NOMO-1 treated with dmso at 0.1 percent for 144 hours (cell line): Measurements from ENCODE around the gene TMEM260.
"Not testable (repeated sequence)": the region's sequence is repeated elsewhere in the genome, so short reads cannot be mapped to it uniquely, and the experiment has no call there.

Experiments
- DNase-seq: peaks from one replicate; lab custom pipeline; 2025; ENCODE audit not compliant: unreplicated experiment; lab: John Stamatoyannopoulos, UW

TMEM260 gene

GRCh38 chr14:56594428-56594827 lies 14.8 kb downstream of the TMEM260 start:
- no peak for DNase-seq

- DNase-seq, result no peak
These were observed 18.9 kb downstream of the TMEM260 start for GRCh38 chr14:56598519-56598918.

DNA sequence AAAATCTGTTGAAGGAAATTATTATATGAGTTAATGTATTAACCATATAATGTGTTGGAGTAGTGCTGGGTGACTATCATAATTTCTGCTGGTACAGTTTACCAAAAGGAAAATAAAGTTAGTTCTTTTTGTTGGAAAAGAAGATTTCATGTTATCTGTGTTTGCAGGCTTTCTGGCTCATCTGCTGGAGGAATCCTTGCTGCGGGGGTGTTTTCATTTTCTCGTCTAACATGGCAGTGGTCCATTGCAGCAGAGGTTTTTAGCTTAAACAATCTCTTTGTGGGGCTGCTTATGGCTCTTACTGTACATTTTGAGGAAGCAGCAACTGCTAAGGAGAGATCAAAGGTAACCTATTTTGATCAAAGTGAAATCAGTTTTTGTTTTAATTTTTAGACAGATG lies 24.1 kb downstream of the TMEM260 start:
- no peak for DNase-seq

DNA sequence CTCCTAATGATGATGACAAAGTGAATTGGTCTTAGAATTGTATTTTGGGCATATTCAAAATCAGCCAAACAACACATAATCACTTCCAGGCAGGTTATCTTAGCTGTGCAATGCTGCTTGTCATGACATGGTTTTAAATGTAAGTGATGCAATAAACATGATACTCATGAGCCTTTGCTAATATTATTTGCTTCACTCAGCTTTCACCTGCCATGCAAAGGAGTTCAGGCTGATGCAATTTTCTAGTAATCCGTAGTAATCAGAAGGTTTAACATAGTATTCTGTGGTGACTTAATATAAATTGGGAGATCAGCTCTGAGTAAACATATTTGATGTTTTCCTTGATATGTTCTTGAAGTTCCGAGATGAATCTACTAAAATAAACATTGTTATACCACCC lies 29.1 kb downstream of the TMEM260 start:
- DNase-seq, result no peak

GRCh38 chr14:56611663-56612062 lies 32.1 kb downstream of the TMEM260 start:
- DNase-seq, result not testable (repeated sequence)

DNA sequence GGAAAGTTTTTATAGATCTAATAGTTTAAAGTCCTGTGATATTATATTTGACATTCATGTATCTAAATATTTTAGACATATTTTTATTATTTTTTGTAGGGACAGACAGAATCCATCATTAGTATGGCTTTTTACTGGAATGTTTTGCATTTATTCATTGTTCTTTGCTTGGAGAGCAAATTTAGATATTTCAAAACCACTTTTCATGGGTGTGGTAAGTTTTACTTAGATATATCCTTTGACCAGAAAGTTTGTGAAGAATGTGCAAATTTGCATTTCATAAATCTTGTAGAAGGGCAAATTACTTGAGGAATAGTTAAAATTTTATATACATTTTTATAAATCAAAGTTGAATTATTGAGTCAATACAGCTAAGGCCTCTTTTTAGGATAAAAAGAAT lies 37.5 kb downstream of the TMEM260 start:
- no peak for DNase-seq

DNA sequence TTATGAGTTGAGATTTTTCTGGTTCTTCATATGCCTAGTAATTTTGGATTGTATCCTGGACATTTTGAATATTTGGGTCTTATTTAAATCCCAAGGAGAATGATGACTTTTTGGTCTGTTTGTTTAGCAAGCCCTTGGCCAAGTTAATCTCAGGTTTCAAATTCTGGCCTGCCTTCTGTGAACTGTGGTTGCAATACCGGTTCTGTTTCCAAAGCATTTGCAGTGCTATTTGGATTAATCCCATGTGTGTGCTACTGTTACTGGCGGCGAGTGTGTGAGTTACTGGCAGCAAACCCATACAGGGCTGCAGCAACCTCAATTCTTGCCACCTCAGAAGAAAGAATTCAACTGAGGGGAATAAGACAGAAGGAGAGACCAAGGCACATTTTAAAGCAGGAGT lies 51.1 kb downstream of the TMEM260 start:
- DNase-seq, result no peak

GRCh38 chr14:56632195-56632594 lies 52.6 kb downstream of the TMEM260 start:
- no peak for DNase-seq

GRCh38 chr14:56633544-56633943 lies 53.9 kb downstream of the TMEM260 start:
- DNase-seq, result no peak

- DNase-seq, result no peak
These were observed 55.4 kb downstream of the TMEM260 start for GRCh38 chr14:56635041-56635440.

GRCh38 chr14:56647493-56647892 lies 67.9 kb downstream of the TMEM260 start:
- DNase-seq, result no peak

DNA sequence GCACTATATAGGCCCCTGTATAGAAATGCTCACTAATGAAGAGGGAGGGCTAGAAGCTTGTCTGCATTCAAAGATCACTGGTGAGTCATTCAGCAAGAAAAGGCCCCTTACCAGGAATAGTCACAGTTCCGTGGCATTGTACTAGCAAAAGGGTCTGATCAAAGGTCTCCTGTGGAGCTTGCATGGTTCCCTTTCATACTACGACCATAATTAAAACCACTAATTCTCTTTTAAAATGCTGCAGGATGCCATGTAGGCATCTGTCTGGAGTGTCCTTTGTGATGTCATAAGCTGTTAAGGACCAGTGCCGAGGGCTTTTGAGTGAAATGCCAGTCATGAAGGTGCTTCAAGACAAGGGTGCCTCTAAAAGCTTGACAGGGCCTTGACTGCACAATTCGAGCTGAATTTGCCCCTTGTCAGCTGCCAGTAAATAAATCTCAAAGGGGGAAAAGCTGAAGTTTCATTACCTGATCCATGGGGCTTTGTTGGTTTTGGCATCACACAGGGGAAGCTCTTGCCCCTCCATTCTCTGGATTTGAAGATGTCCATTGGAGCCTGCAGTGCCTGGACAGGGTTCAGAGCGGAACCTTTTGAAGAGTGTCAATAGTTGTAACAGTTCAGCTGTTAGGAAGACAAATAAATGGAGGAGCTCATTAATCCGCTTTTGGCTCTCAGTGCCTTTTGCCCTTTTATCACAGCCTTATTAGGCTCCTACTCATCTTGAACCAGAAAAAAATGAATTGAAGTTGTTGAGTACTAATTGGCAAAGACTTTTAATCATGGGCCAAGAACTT lies 69.1 kb downstream of the TMEM260 start:
- no peak for DNase-seq

GRCh38 chr14:56649382-56649781 lies 69.8 kb downstream of the TMEM260 start:
- no peak for DNase-seq

GRCh38 chr14:56650048-56650447 lies 70.5 kb downstream of the TMEM260 start:
- no peak for DNase-seq

DNA sequence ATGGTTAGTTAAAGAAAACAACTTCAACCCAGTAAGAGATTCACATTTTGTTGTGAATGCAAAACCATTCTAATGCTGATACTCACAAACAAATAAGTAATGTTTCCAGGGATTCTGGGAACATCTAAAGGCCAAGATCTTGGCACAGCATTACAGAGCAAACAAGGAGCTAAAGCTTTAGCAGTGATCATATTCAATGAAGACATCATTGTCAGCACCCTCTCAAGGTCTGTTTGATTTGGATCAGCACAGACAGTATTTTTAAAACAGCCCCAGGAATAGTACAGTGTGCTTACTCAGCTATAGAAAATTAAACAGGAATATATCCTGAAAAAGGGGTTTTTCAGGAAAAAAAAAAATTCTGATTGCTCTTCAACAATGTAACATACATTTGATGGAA lies 71.4 kb downstream of the TMEM260 start:
- DNase-seq, result no peak

DNA sequence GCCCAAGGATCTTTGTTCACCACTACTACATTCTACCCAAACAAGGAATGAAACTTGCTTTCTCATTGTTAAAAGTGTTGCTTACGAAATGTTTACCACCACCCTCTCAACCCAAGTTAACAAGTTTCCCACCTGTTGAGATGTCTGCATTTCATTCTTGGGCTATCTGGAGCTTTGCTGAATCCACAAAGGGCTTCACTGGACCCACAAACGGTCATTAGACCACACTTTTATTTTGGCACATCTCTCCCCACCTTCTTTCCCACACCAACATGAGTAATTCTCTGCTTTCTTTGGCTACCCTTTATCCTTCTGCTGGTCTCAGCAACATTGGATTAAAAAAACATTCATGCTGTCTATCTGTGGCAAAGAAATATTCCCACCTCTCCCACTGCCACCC lies 78.0 kb downstream of the TMEM260 start:
- DNase-seq, result no peak

- no peak for DNase-seq
These were observed 79.8 kb downstream of the TMEM260 start for GRCh38 chr14:56659378-56659777.

DNA sequence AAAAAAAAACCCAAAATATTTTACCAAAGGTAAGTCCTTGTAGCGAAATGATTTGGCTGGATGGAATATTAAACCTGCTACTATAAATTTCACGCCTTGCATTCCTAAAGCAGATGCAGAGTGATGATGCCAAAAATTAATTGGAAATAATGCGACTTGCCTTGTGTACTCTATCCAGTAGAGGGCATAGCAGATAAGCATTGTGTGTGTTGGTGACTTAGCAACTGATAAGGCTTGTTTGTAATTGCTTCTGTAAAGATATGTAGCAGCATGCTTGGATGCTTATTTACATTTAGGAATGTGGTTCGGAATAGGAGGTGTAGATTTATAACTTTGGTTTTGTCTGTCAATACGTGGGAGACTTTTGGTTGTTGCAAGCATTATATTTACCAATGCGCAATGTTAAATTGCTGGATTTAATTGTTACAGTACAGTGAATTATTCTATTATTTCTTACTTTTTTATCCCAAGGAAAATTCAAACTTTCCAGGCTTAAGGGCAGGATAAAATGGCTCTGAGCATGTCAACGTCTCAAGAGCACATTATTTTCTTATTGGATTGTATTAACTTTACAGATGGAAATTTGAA lies 80.5 kb downstream of the TMEM260 start:
- peak; percentile 3 for DNase-seq

DNA sequence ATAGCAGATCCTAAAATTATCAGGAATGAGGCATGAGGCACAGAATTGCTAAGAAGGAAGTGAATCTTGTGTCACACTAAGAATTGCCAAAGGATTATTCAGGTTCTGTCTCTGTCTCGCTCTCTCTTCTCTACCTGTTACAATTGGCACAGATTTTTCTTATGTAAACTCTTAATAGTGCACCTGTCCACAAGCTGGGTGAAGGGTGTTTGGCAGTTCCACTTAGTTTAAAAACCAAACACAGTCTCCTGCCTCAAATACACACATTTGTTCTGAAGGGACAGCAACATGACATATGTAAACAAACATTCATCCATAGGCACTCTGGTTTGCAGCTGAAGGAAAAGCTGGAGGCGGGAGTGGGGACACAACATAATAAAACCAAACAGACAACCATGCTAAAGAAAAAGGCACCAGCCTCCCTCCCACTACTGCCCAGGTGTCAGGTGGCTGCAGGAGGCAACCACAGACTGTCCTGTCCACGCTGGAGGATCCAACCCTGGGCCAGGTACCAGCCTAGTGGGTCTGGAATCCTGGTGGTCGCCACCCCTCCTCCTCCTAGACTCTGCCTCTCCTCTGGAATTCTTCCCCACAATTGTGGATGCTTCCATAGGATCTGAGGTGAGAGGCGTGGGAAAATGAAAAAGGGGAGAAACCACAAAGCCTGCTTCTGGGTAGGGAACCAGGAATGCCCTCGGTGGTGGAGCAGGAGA lies 81.2 kb downstream of the TMEM260 start:
- no peak for DNase-seq

DNA sequence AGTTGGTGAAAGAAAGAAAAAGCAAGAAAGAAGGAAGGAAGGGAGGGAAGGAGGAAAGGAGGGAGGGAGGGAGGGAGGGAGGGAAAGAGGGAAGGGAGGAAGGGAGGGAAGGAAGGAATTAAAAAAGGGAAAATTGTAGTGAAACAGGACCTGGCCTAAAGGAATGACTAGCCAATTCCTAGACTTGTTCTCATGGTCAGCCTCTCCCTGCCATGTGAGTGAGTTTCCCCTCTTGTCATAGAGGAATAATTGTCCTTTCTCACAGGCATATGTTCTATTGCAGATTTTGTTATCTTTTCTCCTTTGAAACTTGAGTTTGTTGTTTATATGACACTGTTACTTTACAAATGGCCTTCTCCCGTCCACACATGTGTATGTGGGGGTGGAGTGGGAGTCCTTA lies 81.9 kb downstream of the TMEM260 start:
- DNase-seq, result no peak

GRCh38 chr14:56664811-56665421 lies 85.3 kb downstream of the TMEM260 start:
- no peak for DNase-seq

GRCh38 chr14:56666294-56666693 lies 86.7 kb downstream of the TMEM260 start:
- DNase-seq, result no peak
